HG03565 (cell line): ENCODE results near the gene PDGFB.

ENCODE experiments used
- ATAC-seq: cut with Tn5 transposase; IDR thresholded peaks from one replicate; pipeline ENCODE4 v1.9.1; 2021; ENCODE audit warnings: mild to moderate bottlenecking, moderate library complexity; ENCODE audit not compliant: unreplicated experiment

Gene PDGFB

GRCh38 chr22:39244496-39245129, at the start of gene PDGFB:
Gene PDGFB, minus strand, starts transcription at chr22:39244982. Its CDS starts 1,019 bp downstream, at chr22:39243963.
- no peak for ATAC-seq

- no peak for ATAC-seq
These were observed 49.1 kb upstream of the PDGFB start for GRCh38 chr22:39293766-39294368.

GRCh38 chr22:39292561-39293074, 47.8 kb upstream of the PDGFB start:
- ATAC-seq: no peak

GRCh38 chr22:39292031-39292462, 47.3 kb upstream of the PDGFB start:
- ATAC-seq: no peak

GRCh38 chr22:39291523-39291922, 46.7 kb upstream of the PDGFB start:
- no peak for ATAC-seq

- no peak for ATAC-seq
These were observed 46.0 kb upstream of the PDGFB start for GRCh38 chr22:39290724-39291161.

- no peak for ATAC-seq
These were observed 45.4 kb upstream of the PDGFB start for GRCh38 chr22:39289975-39290720.

GRCh38 chr22:39289533-39289932, 44.8 kb upstream of the PDGFB start:
- no peak for ATAC-seq

- ATAC-seq: no peak
These were observed 43.5 kb upstream of the PDGFB start for GRCh38 chr22:39288135-39288898.

GRCh38 chr22:39287076-39287725, 42.4 kb upstream of the PDGFB start:
- no peak for ATAC-seq

- no peak for ATAC-seq
These were observed 40.2 kb upstream of the PDGFB start for GRCh38 chr22:39284983-39285382.

GRCh38 chr22:39284142-39284980, 39.6 kb upstream of the PDGFB start:
- no peak for ATAC-seq

- no peak for ATAC-seq
These were observed 38.8 kb upstream of the PDGFB start for GRCh38 chr22:39283322-39284141.

- no peak for ATAC-seq
These were observed 38.0 kb upstream of the PDGFB start for GRCh38 chr22:39282645-39283321.

- ATAC-seq: no peak
These were observed 36.3 kb upstream of the PDGFB start for GRCh38 chr22:39281126-39281525.

GRCh38 chr22:39280250-39280649, 35.5 kb upstream of the PDGFB start:
- ATAC-seq: no peak

- no peak for ATAC-seq
These were observed 34.5 kb upstream of the PDGFB start for GRCh38 chr22:39279170-39279850.

- ATAC-seq: no peak
These were observed 33.3 kb upstream of the PDGFB start for GRCh38 chr22:39278040-39278439.
